Ishikawa (cell line): ENCODE results near the gene CACNA2D2.
A peak's percentile ranks its signal among the peaks of the same experiment; 100 is the strongest.

Experiments
- CEBPB ChIP-seq: IDR thresholded peaks from 2 replicates; pipeline ENCODE4 v1.6.1; 2012
- CREB1 ChIP-seq: IDR thresholded peaks from 2 replicates; pipeline ENCODE4 v1.6.1; 2012; ENCODE audit warnings: low read depth
- EGR1 ChIP-seq: IDR thresholded peaks from 2 replicates; pipeline ENCODE4 v1.6.1; 2012
- EP300 ChIP-seq: IDR thresholded peaks from 2 replicates; pipeline ENCODE4 v1.6.1; 2012; ENCODE audit warnings: borderline replicate concordance
- FOXM1 ChIP-seq: IDR thresholded peaks from 2 replicates; pipeline ENCODE4 v1.6.1; 2012; ENCODE audit warnings: low read depth, borderline replicate concordance
- MAX ChIP-seq: IDR thresholded peaks from 2 replicates; pipeline ENCODE4 v1.6.1; 2012
- NFIC ChIP-seq: IDR thresholded peaks from 2 replicates; pipeline ENCODE4 v1.6.1; 2012
- RAD21 ChIP-seq: IDR thresholded peaks from 2 replicates; pipeline ENCODE4 v1.6.1; 2012; ENCODE audit warnings: low read depth
- REST ChIP-seq: IDR thresholded peaks from 2 replicates; pipeline ENCODE4 v1.6.1; 2012; ENCODE audit warnings: low read depth, mild to moderate bottlenecking
- TAF1 ChIP-seq: IDR thresholded peaks from 2 replicates; pipeline ENCODE4 v1.6.1; 2012; ENCODE audit warnings: low read depth, mild to moderate bottlenecking
- TCF12 ChIP-seq: IDR thresholded peaks from 2 replicates; pipeline ENCODE4 v1.6.1; 2012; ENCODE audit warnings: low read depth
- TEAD4 ChIP-seq: IDR thresholded peaks from 2 replicates; pipeline ENCODE4 v1.6.1; 2012
- USF1 ChIP-seq: IDR thresholded peaks from 2 replicates; pipeline ENCODE4 v1.6.1; 2012
- YY1 ChIP-seq: IDR thresholded peaks from 2 replicates; pipeline ENCODE4 v1.6.1; 2012; ENCODE audit warnings: low read depth
- ZBTB7A ChIP-seq: IDR thresholded peaks from 2 replicates; pipeline ENCODE4 v1.6.1; 2012; ENCODE audit warnings: low read depth

The CACNA2D2 gene

GRCh38 chr3:50322386-50323091 lies 180.9 kb downstream of the CACNA2D2 start, which contains the start of gene HYAL2:
TSS of gene HYAL2 (minus strand) at chr3:50322745. CDS start at chr3:50320489, 2,256 bp downstream.
- TF ChIP-seq MAX (no peak), YY1 (no peak), CREB1 (no peak), EGR1 (no peak), CEBPB (no peak), TAF1 (no peak), FOXM1 (no peak), TEAD4 (no peak), RAD21 (no peak), NFIC (no peak), REST (no peak), USF1 (no peak), TCF12 (no peak), ZBTB7A (no peak), EP300 (no peak)

- TF ChIP-seq EP300 = no peak
- TF ChIP-seq EGR1 = no peak
- TF ChIP-seq MAX = no peak
- no peak for TF ChIP-seq TAF1
- TF ChIP-seq USF1 = no peak
- TF ChIP-seq YY1 = no peak
- no peak for TF ChIP-seq CEBPB
- no peak for TF ChIP-seq NFIC
- no peak for TF ChIP-seq REST
- TF ChIP-seq RAD21 = no peak
- TF ChIP-seq CREB1 = no peak
- no peak for TF ChIP-seq TEAD4
- TF ChIP-seq FOXM1 = no peak
Measured at GRCh38 chr3:50322115-50322385, 181.4 kb downstream of the CACNA2D2 start.

GRCh38 chr3:50321336-50322114 lies 181.9 kb downstream of the CACNA2D2 start:
- peak; percentile 43; the same call in 1 of the 2 replicates for TF ChIP-seq ZBTB7A
- peak; percentile 71; the same call in 1 of the 2 replicates for TF ChIP-seq EGR1
- no peak for TF ChIP-seq TEAD4
- TF ChIP-seq RAD21 = no peak; the same call in 1 of the 2 replicates
- TF ChIP-seq USF1 = no peak
- peak; percentile 85 for TF ChIP-seq MAX
- no peak for TF ChIP-seq REST
- TF ChIP-seq FOXM1 = no peak
- TF ChIP-seq CREB1 = 0 out of 2 replicates have a peak, but pooled peaks have one; percentile 26
- TF ChIP-seq TCF12 = no peak
- no peak; the same call in none of the 2 replicates for TF ChIP-seq NFIC
- TF ChIP-seq EP300 = peak; percentile 68; the same call in 1 of the 2 replicates
- no peak for TF ChIP-seq CEBPB
- TF ChIP-seq YY1 = peak; percentile 53
- TF ChIP-seq TAF1 = no peak
